ENCODE measurements around the gene SLC12A5.

Gene SLC12A5

GRCh38 chr20:46031701-46032254 lies 2.8 kb downstream of the SLC12A5 start:
- Mint-ChIP-seq H3K4me3 (no peak overlapping the region), H3K4me1 (no peaks in the 10 kb centered on the region), H3K27me3 (peaks cover 94% of the 10 kb centered on the region), H3K9me3 (no peaks in the 10 kb centered on the region), H3K27ac (no peak overlapping the region)
- DNase-seq (no peak), ATAC-seq (no peak)

GRCh38 chr20:46034039-46034438 lies 5.0 kb downstream of the SLC12A5 start:
- Mint-ChIP-seq H3K27me3 (peaks cover 76% of the 10 kb centered on the region), H3K9me3 (no peaks in the 10 kb centered on the region), H3K4me3 (no peak overlapping the region), H3K4me1 (no peaks in the 10 kb centered on the region), H3K27ac (no peak overlapping the region)
- DNase-seq (no peak), ATAC-seq (no peak)

GRCh38 chr20:46035253-46035652 lies 6.2 kb downstream of the SLC12A5 start:
- DNase-seq (no peak), ATAC-seq (no peak)
- Mint-ChIP-seq H3K4me3 (no peak overlapping the region), H3K9me3 (no peaks in the 10 kb centered on the region), H3K27ac (no peak overlapping the region), H3K4me1 (no peaks in the 10 kb centered on the region), H3K27me3 (peaks cover 64% of the 10 kb centered on the region)

GRCh38 chr20:46035713-46036112 lies 6.7 kb downstream of the SLC12A5 start:
- DNase-seq (no peak), ATAC-seq (no peak)
- no peak overlapping the region for H3K27ac Mint-ChIP-seq
- peaks cover 64% of the 10 kb centered on the region for H3K27me3 Mint-ChIP-seq
- no peaks in the 10 kb centered on the region for H3K4me1 Mint-ChIP-seq
- no peaks in the 10 kb centered on the region for H3K9me3 Mint-ChIP-seq
- H3K4me3 Mint-ChIP-seq, result no peak overlapping the region

- ATAC-seq, result no peak
- no peak for DNase-seq
- Mint-ChIP-seq H3K27me3 (peaks cover 64% of the 10 kb centered on the region), H3K27ac (no peak overlapping the region), H3K9me3 (no peaks in the 10 kb centered on the region), H3K4me3 (no peak overlapping the region), H3K4me1 (no peaks in the 10 kb centered on the region)
Measured at GRCh38 chr20:46036370-46036769, 7.4 kb downstream of the SLC12A5 start.

GRCh38 chr20:46037036-46037435 lies 8.0 kb downstream of the SLC12A5 start:
- ATAC-seq (no peak), DNase-seq (no peak)
- Mint-ChIP-seq H3K27me3 (peaks cover 64% of the 10 kb centered on the region), H3K4me3 (no peak overlapping the region), H3K27ac (no peak overlapping the region), H3K4me1 (no peaks in the 10 kb centered on the region), H3K9me3 (peaks cover 0 to 6% of the 10 kb centered on the region in 2 donors)

GRCh38 chr20:46040902-46041535 lies 12.0 kb downstream of the SLC12A5 start:
- H3K27me3 Mint-ChIP-seq, result peaks cover 56% of the 10 kb centered on the region
- DNase-seq, result peak; percentile 36 to 37
- H3K4me3 Mint-ChIP-seq, result no peak overlapping the region
- peaks cover 0 to 6% of the 10 kb centered on the region in 2 donors for H3K9me3 Mint-ChIP-seq
- H3K27ac Mint-ChIP-seq, result no peak overlapping the region
- H3K4me1 Mint-ChIP-seq, result no peaks in the 10 kb centered on the region
- no peak for ATAC-seq

GRCh38 chr20:46043556-46043955 lies 14.5 kb downstream of the SLC12A5 start:
- no peaks in the 10 kb centered on the region for H3K4me1 Mint-ChIP-seq
- ATAC-seq (no peak), DNase-seq (no peak)
- H3K9me3 Mint-ChIP-seq, result peaks cover 0 to 6% of the 10 kb centered on the region in 2 donors
- peaks cover 69% of the 10 kb centered on the region for H3K27me3 Mint-ChIP-seq
- no peak overlapping the region for H3K27ac Mint-ChIP-seq
- no peak overlapping the region for H3K4me3 Mint-ChIP-seq

GRCh38 chr20:46044896-46045295 lies 15.9 kb downstream of the SLC12A5 start:
- no peak for ATAC-seq
- H3K9me3 Mint-ChIP-seq, result peaks cover 0 to 6% of the 10 kb centered on the region in 2 donors
- H3K4me3 Mint-ChIP-seq, result no peak overlapping the region
- no peak for DNase-seq
- no peaks in the 10 kb centered on the region for H3K4me1 Mint-ChIP-seq
- peaks cover 70% of the 10 kb centered on the region for H3K27me3 Mint-ChIP-seq
- no peak overlapping the region for H3K27ac Mint-ChIP-seq

- DNase-seq (no peak), ATAC-seq (no peak)
- H3K9me3 Mint-ChIP-seq, result peaks cover 0 to 3% of the 10 kb centered on the region in 2 donors
- H3K4me3 Mint-ChIP-seq, result no peak overlapping the region
- no peaks in the 10 kb centered on the region for H3K4me1 Mint-ChIP-seq
- peaks cover 69% of the 10 kb centered on the region for H3K27me3 Mint-ChIP-seq
- no peak overlapping the region for H3K27ac Mint-ChIP-seq
Measured at GRCh38 chr20:46046588-46047310, 17.7 kb downstream of the SLC12A5 start.

- Mint-ChIP-seq H3K27me3 (peaks cover 59% of the 10 kb centered on the region), H3K9me3 (no peaks in the 10 kb centered on the region), H3K4me3 (no peak overlapping the region), H3K4me1 (no peaks in the 10 kb centered on the region), H3K27ac (no peak overlapping the region)
- ATAC-seq, result no peak
- DNase-seq, result no peak
Measured at GRCh38 chr20:46047821-46048220, 18.8 kb downstream of the SLC12A5 start.

GRCh38 chr20:46049190-46049589 lies 20.2 kb downstream of the SLC12A5 start:
- Mint-ChIP-seq H3K4me1 (no peaks in the 10 kb centered on the region), H3K4me3 (no peak overlapping the region), H3K27me3 (peaks cover 45% of the 10 kb centered on the region), H3K9me3 (no peaks in the 10 kb centered on the region), H3K27ac (no peak overlapping the region)
- ATAC-seq, result no peak
- DNase-seq, result no peak

GRCh38 chr20:46049815-46050214 lies 20.8 kb downstream of the SLC12A5 start:
- Mint-ChIP-seq H3K9me3 (no peaks in the 10 kb centered on the region), H3K4me1 (no peaks in the 10 kb centered on the region), H3K27me3 (peaks cover 44% of the 10 kb centered on the region), H3K27ac (no peak overlapping the region), H3K4me3 (no peak overlapping the region)
- DNase-seq, result no peak
- no peak for ATAC-seq

- Mint-ChIP-seq H3K4me1 (peaks cover 5% of the 10 kb centered on the region), H3K9me3 (no peaks in the 10 kb centered on the region), H3K27me3 (peaks cover 50% of the 10 kb centered on the region), H3K4me3 (no peak overlapping the region), H3K27ac (no peak overlapping the region)
- DNase-seq (no peak), ATAC-seq (no peak)
Measured at GRCh38 chr20:46050444-46050843, 21.4 kb downstream of the SLC12A5 start.

GRCh38 chr20:46050885-46051284 lies 21.9 kb downstream of the SLC12A5 start:
- peaks cover 50% of the 10 kb centered on the region for H3K27me3 Mint-ChIP-seq

GRCh38 chr20:46051556-46052308 lies 22.7 kb downstream of the SLC12A5 start:
- no peak for DNase-seq
- no peaks in the 10 kb centered on the region for H3K9me3 Mint-ChIP-seq
- peaks cover 51% of the 10 kb centered on the region for H3K27me3 Mint-ChIP-seq
- H3K27ac Mint-ChIP-seq, result no peak overlapping the region
- H3K4me1 Mint-ChIP-seq, result peaks cover 6% of the 10 kb centered on the region
- no peak for ATAC-seq
- no peak overlapping the region for H3K4me3 Mint-ChIP-seq

More at GRCh38 chr20:46050885-46051284, 21.9 kb downstream of the SLC12A5 start:
- ATAC-seq (no peak), DNase-seq (no peak)
- Mint-ChIP-seq H3K4me3 (no peak overlapping the region), H3K4me1 (peaks cover 6% of the 10 kb centered on the region), H3K27ac (peak overlapping the region in 1 of 2 donors; percentile 13), H3K9me3 (no peaks in the 10 kb centered on the region)
